Astrocyte of the spinal cord (primary cell): ENCODE data around the gene CCDC88C.

Experiments used
- DNase-seq: peaks from one replicate; pipeline ENCODE4 v3.0.0; 2011; ENCODE audit warnings: low read depth, low spot score
- H3K4me3 ChIP-seq: 2 replicates; pipeline ENCODE4 v1.5.1; 2011; ENCODE audit warnings: low read depth, mild to moderate bottlenecking, low read length, moderate library complexity
- CTCF ChIP-seq: IDR thresholded peaks from 2 replicates; pipeline ENCODE4 v1.5.1; 2012; ENCODE audit warnings: low read depth, mild to moderate bottlenecking, low read length, inconsistent platforms
- in situ Hi-C: cut with HindIII; loops from 2 replicates; pipeline ENCODE4 v1.10.0; 2017; ENCODE audit warnings: low sequenced_read_pairs

CCDC88C gene

GRCh38 chr14:91333650-91334039 is 84.0 kb downstream of the CCDC88C start:
- no peak overlapping the region for H3K4me3 ChIP-seq
- no peak for TF ChIP-seq CTCF
- in situ Hi-C loops, result no loop called here
- DNase-seq, result no peak

DNA sequence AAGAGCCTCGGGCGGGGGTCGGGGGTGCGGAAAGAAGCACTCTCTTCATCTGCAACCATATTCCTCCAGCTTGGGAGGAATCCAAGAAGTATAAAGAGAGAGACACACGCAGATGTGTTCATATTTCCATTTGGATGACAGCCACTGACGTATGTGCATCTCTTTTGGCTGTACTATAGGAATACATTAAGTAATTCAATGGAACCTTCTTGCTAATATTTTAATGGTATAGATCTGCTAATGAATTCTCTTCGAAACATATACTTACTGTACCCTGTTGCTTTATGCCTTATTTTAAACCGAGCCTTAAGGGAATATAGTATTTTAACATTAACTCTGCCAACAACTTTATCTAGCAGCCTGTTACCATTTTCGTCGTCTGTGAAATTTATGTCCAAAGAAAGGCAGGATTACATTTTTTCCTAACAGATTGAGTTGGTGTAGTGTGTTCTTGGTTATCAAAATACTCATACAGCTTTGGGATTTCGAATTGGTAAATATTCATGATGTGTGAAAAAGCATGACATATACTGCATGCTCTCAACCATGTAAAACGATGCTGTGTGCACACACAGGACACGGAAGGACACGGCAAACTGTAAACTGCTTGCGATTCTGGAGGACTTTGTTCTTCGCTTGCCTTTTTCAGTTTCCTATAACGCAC is 84.5 kb downstream of the CCDC88C start:
- no peak for TF ChIP-seq CTCF
- no peak overlapping the region for H3K4me3 ChIP-seq
- in situ Hi-C loops, result no loop called here
- no peak for DNase-seq

GRCh38 chr14:91332171-91332985 is 85.2 kb downstream of the CCDC88C start:
- no peak for TF ChIP-seq CTCF
- no peak overlapping the region for H3K4me3 ChIP-seq
- DNase-seq, result no peak
- in situ Hi-C loops, result no loop called here

DNA sequence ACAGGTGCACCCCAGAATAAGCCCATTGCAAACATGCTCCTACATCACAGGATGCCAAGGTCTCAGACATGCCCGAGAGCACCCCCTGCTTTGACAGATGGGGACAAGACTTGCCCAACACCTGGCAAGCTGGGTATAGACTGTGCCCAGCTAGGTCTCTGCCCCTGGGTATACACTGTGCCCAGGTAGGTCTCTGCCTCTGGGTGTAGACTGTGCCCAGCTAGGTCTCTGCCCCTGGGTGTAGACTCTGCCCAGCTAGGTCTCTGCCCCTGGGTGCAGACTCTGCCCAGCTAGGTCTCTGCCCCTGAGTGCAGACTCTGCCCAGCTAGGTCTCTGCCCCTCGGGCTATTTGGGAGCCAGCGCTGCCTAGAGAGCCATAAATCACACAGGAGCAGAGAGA is 85.9 kb downstream of the CCDC88C start:
- no peak overlapping the region for H3K4me3 ChIP-seq

GRCh38 chr14:91330856-91331255 is 86.8 kb downstream of the CCDC88C start:
- DNase-seq, result no peak
- TF ChIP-seq CTCF, result no peak
- H3K4me3 ChIP-seq, result no peak overlapping the region
- in situ Hi-C loops, result no loop called here

More for the DNA sequence above, 85.9 kb downstream of the CCDC88C start:
- TF ChIP-seq CTCF, result no peak
- in situ Hi-C loops, result no loop called here
- no peak for DNase-seq

GRCh38 chr14:91330096-91330696 is 87.4 kb downstream of the CCDC88C start:
- in situ Hi-C loops, result no loop called here
- no peak for TF ChIP-seq CTCF
- no peak for DNase-seq
- no peak overlapping the region for H3K4me3 ChIP-seq
